Esophagus squamous epithelium (tissue), 5 donors: ENCODE data around the gene UPK2. TPM values are rescaled to one million over a fixed set of nuclear protein-coding genes. Genes with fewer than 3 reads are reported as not detected.

Source experiments
- DNase-seq: peaks from one replicate; lab custom pipeline; 2025; lab: John Stamatoyannopoulos, UW
- H3K27ac ChIP-seq, 4 donors: fragments of 200-600 bp; sonication (generic); one replicate each; pipeline ENCODE4 v1.5.1; 2016 to 2019; ENCODE audit warnings: mild to moderate bottlenecking in 1 of 4
- H3K27me3 ChIP-seq, 4 donors: fragments of 200-600 bp; sonication (generic); 1 replicate in 3 of 4; 2 replicates in 1 of 4; pipeline versions ENCODE4 v1.5.1 to v1.6.0; 2017 to 2021; ENCODE audit warnings: antibody characterized with exemption in 1 of 4
- H3K36me3 ChIP-seq, 3 donors: fragments of 200-600 bp; sonication (generic); one replicate each; pipeline ENCODE4 v1.5.1; 2016 to 2019
- H3K4me1 ChIP-seq, 3 donors: fragments of 200-600 bp; sonication (generic); one replicate each; pipeline ENCODE4 v1.5.1; 2017 to 2019
- H3K4me3 ChIP-seq, 4 donors: fragments of 200-600 bp; sonication (generic); 1 replicate in 3 of 4; 2 replicates in 1 of 4; pipeline ENCODE4 v1.5.1; 2016 to 2019; ENCODE audit warnings: mild to moderate bottlenecking in 2 of 4, moderate library complexity in 1 of 4
- H3K9me3 ChIP-seq, 3 donors: fragments of 200-600 bp; sonication (generic); one replicate each; pipeline ENCODE4 v1.5.1; 2016 to 2019
- CTCF ChIP-seq, 6 experiments: fragments of 450-650 bp in 4 of 6; fragments of 200-600 bp in 2 of 6; sonication (generic) in 2 of 6; IDR thresholded peaks; one replicate each; pipeline ENCODE4 v1.5.1; 2016 to 2019; ENCODE audit warnings: antibody characterized with exemption in 6 of 6, mild to moderate bottlenecking in 4 of 6, moderate library complexity in 4 of 6
- POLR2A ChIP-seq, 4 donors: fragments of 450-650 bp; IDR thresholded peaks; one replicate each; pipeline ENCODE4 v1.6.1; 2017; ENCODE audit warnings: antibody characterized with exemption in 4 of 4, mild to moderate bottlenecking in 4 of 4, moderate library complexity in 3 of 4
- WGBS, 2 donors: methylation state at CpG; one replicate each; pipeline ENCODE4 v1.1.5; 2018; 5-methylcytosine and 5-hydroxymethylcytosine counted together
- intact Hi-C: fragments of 100-400 bp; cut with DNase I; formaldehyde crosslinking; loops from one replicate; pipeline ENCODE4 v1.15.0; 2022
- total RNA-seq, 4 donors: library from RNA; depleted of rRNA; stranded (reverse); fragments of >200 nt; gene quantifications; one replicate each; pipeline ENCODE4 v1.1.0, GENCODE V29; 2016
- donor health status: DM: yes; HTN: yes; CAD: no.

The UPK2 gene
- total RNA-seq, 4 donors from 2014 or later, result 0.57 TPM; not detected in 3

- Histone ChIP-seq H3K4me3 (peak overlapping the region; percentile 78 to 92 (median 90)), H3K9me3 (no peaks in the 10 kb centered on the region), H3K36me3 (no peaks in the 10 kb centered on the region), H3K27me3 (no peaks in the 10 kb centered on the region), H3K4me1 (peaks cover 74 to 88% (median 83%) of the 10 kb centered on the region in 3 donors), H3K27ac (peak overlapping the region; percentile 95 to 100 (median 98))
- WGBS, 2 donors, result 30 to 31% methylated on average over 3 to 8 of the region's 9 CpGs
- intact Hi-C loops, result no loop called here
- TF ChIP-seq CTCF (IDR thresholded peaks at IDR 0.05), result no peak
- TF ChIP-seq POLR2A (IDR thresholded peaks at IDR 0.05), result no peak
- DNase-seq, result no peak
These were observed 33.1 kb upstream of the UPK2 start for GRCh38 chr11:118922745-118923627.

- TF ChIP-seq CTCF (IDR thresholded peaks at IDR 0.05), result no peak
- TF ChIP-seq POLR2A (IDR thresholded peaks at IDR 0.05), result peak in 1 of 4 donors; percentile 17
- Histone ChIP-seq H3K27me3 (no peaks in the 10 kb centered on the region), H3K9me3 (no peaks in the 10 kb centered on the region), H3K27ac (peak overlapping the region; percentile 95 to 100 (median 98)), H3K4me3 (peak overlapping the region; percentile 78 to 92 (median 90)), H3K36me3 (no peaks in the 10 kb centered on the region), H3K4me1 (peaks cover 69 to 83% (median 77%) of the 10 kb centered on the region in 3 donors)
- DNase-seq, result no peak
- 0 to 5% methylated on average over 3 to 7 of the region's 7 CpGs for WGBS, 2 donors
- intact Hi-C loops, result loop anchor here (2.0 kb wide), 1 partner anchor 15 kb away; no protein-coding TSS in a partner anchor
These were observed 32.1 kb upstream of the UPK2 start for GRCh38 chr11:118923721-118924587.

DNA sequence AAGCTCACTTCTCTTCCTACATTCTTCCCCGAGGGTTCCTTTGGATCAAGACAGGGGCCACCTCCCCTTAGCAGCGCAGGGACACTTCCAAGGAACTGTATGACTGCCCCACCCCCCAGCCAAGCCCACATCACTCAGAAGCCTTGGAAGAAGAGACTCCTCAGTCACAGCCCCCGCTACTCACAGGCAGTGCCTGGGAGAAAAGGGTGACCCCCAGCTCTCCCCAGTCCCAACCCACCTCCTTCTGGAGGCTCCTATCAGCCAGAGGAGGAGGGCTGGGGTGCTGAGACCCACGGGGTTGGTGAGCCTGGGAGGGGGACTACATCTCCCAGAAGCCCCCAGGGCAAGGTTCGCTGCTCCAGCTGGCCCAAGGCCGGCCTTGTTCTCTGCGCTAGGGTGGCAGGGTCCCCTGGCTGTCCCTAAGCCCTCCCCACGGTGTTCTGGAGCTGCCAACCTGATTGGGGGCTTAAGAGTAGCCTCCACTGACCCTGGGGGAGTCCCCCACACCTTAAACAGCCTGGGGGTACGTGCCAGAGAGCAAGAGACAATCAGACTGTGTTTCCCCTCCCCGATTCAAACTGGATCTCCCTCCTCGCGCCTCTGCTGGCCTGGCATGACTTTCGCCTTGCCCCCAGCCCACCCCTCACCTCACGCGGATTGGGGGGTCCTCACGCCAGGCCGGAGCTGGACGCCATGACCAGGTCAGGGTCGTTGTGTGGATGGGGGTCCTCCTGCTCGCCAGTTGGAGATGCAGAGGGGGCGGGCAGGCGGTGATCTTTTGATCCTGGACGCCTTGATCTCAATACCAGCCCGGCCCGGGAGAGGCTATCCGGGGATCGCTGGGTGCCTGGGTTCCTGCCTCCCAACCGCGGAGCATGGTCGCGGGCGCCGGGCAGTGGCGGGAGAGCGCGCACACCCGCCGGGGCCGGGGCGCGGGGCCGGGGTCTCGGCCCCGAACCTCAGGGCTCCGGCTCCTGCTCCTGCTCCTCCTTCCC, 31.2 kb upstream of the UPK2 start:
- no peaks in the 10 kb centered on the region for H3K9me3 ChIP-seq
- intact Hi-C loops, result loop anchor here (2.0 kb wide), 1 partner anchor 16 kb away; no protein-coding TSS in a partner anchor
- H3K27me3 ChIP-seq, result no peaks in the 10 kb centered on the region
- H3K27ac ChIP-seq, result peak overlapping the region; percentile 95 to 100 (median 98)
- H3K36me3 ChIP-seq, result no peaks in the 10 kb centered on the region
- peaks cover 60 to 77% (median 69%) of the 10 kb centered on the region in 3 donors for H3K4me1 ChIP-seq
- TF ChIP-seq CTCF (IDR thresholded peaks at IDR 0.05), result no peak
- peak in 1 of 4 donors; percentile 41 for TF ChIP-seq POLR2A (IDR thresholded peaks at IDR 0.05)
- H3K4me3 ChIP-seq, result peak overlapping the region; percentile 78 to 92 (median 90)
- DNase-seq, result no peak
- WGBS, 2 donors, result 0% methylated on average over 2 to 12 of the region's 45 CpGs

DNA sequence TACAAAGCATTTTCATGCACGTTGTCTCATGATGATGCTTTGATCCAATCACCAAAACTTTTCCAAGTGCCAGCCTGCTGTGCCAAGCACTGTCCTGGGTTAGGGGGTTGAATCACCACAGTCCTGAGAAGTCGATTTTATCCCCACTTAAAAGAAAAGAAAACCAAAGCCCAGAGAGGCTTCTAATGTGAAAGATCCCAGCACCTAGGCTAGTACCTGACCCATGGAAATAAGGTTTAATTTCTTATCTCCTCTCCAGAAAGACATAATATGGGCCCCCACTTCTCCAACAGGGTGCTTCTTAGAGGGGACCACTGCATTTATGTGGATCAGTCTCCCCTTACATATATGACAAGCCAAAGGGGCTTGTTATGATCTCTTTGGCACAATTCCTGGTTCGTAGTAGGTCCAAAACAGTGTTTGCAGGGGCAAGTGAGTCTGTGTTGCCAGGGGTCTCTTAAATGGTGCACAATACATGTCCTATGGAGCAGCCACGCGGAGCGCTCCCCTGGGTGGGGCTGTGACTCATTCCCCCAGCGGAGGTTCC, 28.5 kb upstream of the UPK2 start:
- no peak for TF ChIP-seq CTCF (IDR thresholded peaks at IDR 0.05)
- TF ChIP-seq POLR2A (IDR thresholded peaks at IDR 0.05), result no peak
- intact Hi-C loops, result no loop called here
- H3K4me1 ChIP-seq, result peaks cover 40 to 64% (median 53%) of the 10 kb centered on the region in 3 donors

More for the DNA sequence above, 28.5 kb upstream of the UPK2 start:
- Histone ChIP-seq H3K36me3 (no peaks in the 10 kb centered on the region), H3K27ac (peak overlapping the region; percentile 95 to 100 (median 98)), H3K9me3 (no peaks in the 10 kb centered on the region), H3K4me3 (peak overlapping the region; percentile 62 to 87 (median 79)), H3K27me3 (no peaks in the 10 kb centered on the region)
- WGBS, 2 donors, result 0% methylated on average over 3 to 5 of the region's 7 CpGs
- DNase-seq, result no peak
